HepG2 (cell line): ENCODE data around the gene MIR17HG. TPM values are rescaled to one million over a fixed set of nuclear protein-coding genes. Genes with fewer than 3 reads are reported as not detected.
A peak's percentile ranks its signal among the peaks of the same experiment; 100 is the strongest.

Source experiments
- ATAC-seq: fragments of 200-7000 bp; cut with Tn5 transposase; 3 replicates; pipeline ENCODE4 v1.9.1; 2020; ENCODE audit warnings: mild to moderate bottlenecking, moderate library complexity
- BruUV-seq: library from RNA; stranded (reverse); fragments of 400-500 nt; replicated peaks from 2 replicates; lab custom pipeline; 2021; lab: Mats Ljungman, UMichigan
- CTCF ChIA-PET: fragments of 300-600 bp; formaldehyde crosslinking; extraction: SDS; loops from one replicate; lab custom pipeline; 2021; ENCODE audit warnings: low total read pairs, inconsistent platforms, low intra/inter-chr PET ratio; lab: Yijun Ruan, JAX
- POLR2A ChIA-PET: fragments of 350-600 bp; sonication (Branson Sonifier 250); formaldehyde crosslinking; loops from one replicate; lab custom pipeline; 2020; ENCODE audit warnings: antibody characterized with exemption, inconsistent platforms; lab: Yijun Ruan, JAX
- DNase-seq: peaks from one replicate; pipeline ENCODE4 v3.0.0-alpha.2; 2015; ENCODE audit warnings: low spot score
- FAIRE-seq: peaks from 3 replicates; lab custom pipeline; 2011; peaks lifted over from hg19 to GRCh38; lab: Jason Lieb, UNC
- H2AFZ ChIP-seq: one replicate; pipeline ENCODE4 v1.6.1; 2011; ENCODE audit warnings: low read length, inconsistent platforms
- H3K27ac ChIP-seq: fragments of 300-600 bp; 3 replicates; pipeline ENCODE4 v1.8.0; 2011; ENCODE audit warnings: mixed run types, mild to moderate bottlenecking, mixed read lengths, low read length, inconsistent platforms; ENCODE audit not compliant: insufficient read depth; ENCODE audit errors: extremely low read length
- H3K27me3 ChIP-seq, 2 experiments: fragments of 200-600 bp in 1 of 2; 2 replicates in 1 of 2; 3 replicates in 1 of 2; pipeline versions ENCODE4 v1.6.0 to v1.8.0; 2011; ENCODE audit warnings: low read length in 2 of 2, mild to moderate bottlenecking in 2 of 2, moderate library complexity in 2 of 2, inconsistent platforms in 1 of 2; ENCODE audit not compliant: insufficient read depth in 2 of 2, control insufficient read depth in 1 of 2
- H3K36me3 ChIP-seq, 2 experiments: fragments of 200-600 bp in 1 of 2; replicated peaks in 1 of 2; 2 replicates in 1 of 2; 3 replicates in 1 of 2; pipeline versions ENCODE4 v1.5.1 to v1.8.0; 2011; ENCODE audit warnings: low read length in 2 of 2, inconsistent platforms in 1 of 2; ENCODE audit not compliant: insufficient read depth in 2 of 2, control insufficient read depth in 1 of 2
- H3K4me1 ChIP-seq: 2 replicates; pipeline ENCODE4 v1.5.1; 2012; ENCODE audit warnings: low read length, inconsistent platforms; ENCODE audit not compliant: insufficient read depth
- H3K4me2 ChIP-seq: 2 replicates; pipeline ENCODE4 v1.6.0; 2011; ENCODE audit warnings: low read depth, low read length, inconsistent platforms
- H3K4me3 ChIP-seq, 3 experiments: fragments of 200-600 bp in 1 of 3; sonication (generic), shearing (Covaris generic) in 1 of 3; replicated peaks in 1 of 3; 2 replicates each; pipeline ENCODE4 v1.5.1; 2011 to 2016; ENCODE audit warnings: low read length in 3 of 3, inconsistent platforms in 2 of 3, low read depth in 2 of 3, mild to moderate bottlenecking in 2 of 3, control low read depth in 1 of 3, mixed read lengths in 1 of 3; ENCODE audit not compliant: insufficient read depth in 1 of 3
- H3K79me2 ChIP-seq: one replicate; pipeline ENCODE4 v1.6.1; 2011; ENCODE audit warnings: low read length, inconsistent platforms; ENCODE audit not compliant: insufficient read depth
- H3K9ac ChIP-seq: 2 replicates; pipeline ENCODE4 v1.6.0; 2011; ENCODE audit warnings: mild to moderate bottlenecking, low read depth, low read length, inconsistent platforms; ENCODE audit not compliant: insufficient read depth
- H3K9me3 ChIP-seq: 2 replicates; pipeline ENCODE4 v1.5.1; 2012; ENCODE audit warnings: mild to moderate bottlenecking, low read length
- H4K20me1 ChIP-seq: 2 replicates; pipeline ENCODE4 v1.6.0; 2011; ENCODE audit warnings: inconsistent platforms, mild to moderate bottlenecking, low read length, moderate library complexity; ENCODE audit not compliant: insufficient read depth
- BHLHE40 ChIP-seq: IDR thresholded peaks from 2 replicates; pipeline ENCODE4 v1.6.1; 2011; ENCODE audit warnings: low read length, improper control_type of control experiment
- CBX2 ChIP-seq, 2 experiments: fragments of 200-600 bp in 1 of 2; sonication (generic); formaldehyde crosslinking in 1 of 2; IDR thresholded peaks; 2 replicates each; pipeline versions ENCODE4 v1.7.0 to v1.8.1; 2018 to 2022; ENCODE audit warnings: low read depth in 2 of 2, low read length in 1 of 2, mild to moderate bottlenecking in 1 of 2, missing genetic modification reagents in 1 of 2
- EP300 ChIP-seq, 3 experiments: sonication (generic) in 1 of 3; formaldehyde crosslinking in 1 of 3; IDR thresholded peaks; 2 replicates each; pipeline versions ENCODE4 v1.5.1 to v1.6.1; 2011 to 2020; ENCODE audit warnings: low read depth in 2 of 3, low read length in 2 of 3, borderline replicate concordance in 1 of 3, improper control_type of control experiment in 1 of 3, mild to moderate bottlenecking in 1 of 3, missing genetic modification reagents in 1 of 3, moderate library complexity in 1 of 3
- FLYWCH1 ChIP-seq: sonication (generic); formaldehyde crosslinking; IDR thresholded peaks from 2 replicates; pipeline ENCODE4 v1.8.1; 2023; ENCODE audit warnings: mild to moderate bottlenecking, missing genetic modification reagents
- FOXJ3 ChIP-seq: sonication (generic); formaldehyde crosslinking; IDR thresholded peaks from 2 replicates; pipeline ENCODE4 v1.4.0; 2020; ENCODE audit warnings: missing genetic modification reagents, mild to moderate bottlenecking, borderline replicate concordance
- HCFC1 ChIP-seq: fragments of 150-350 bp; IDR thresholded peaks from 2 replicates; pipeline ENCODE4 v1.6.1; 2014; ENCODE audit warnings: low read depth, low read length
- IRF2 ChIP-seq: IDR thresholded peaks from 2 replicates; pipeline ENCODE4 v1.6.1; 2018; ENCODE audit warnings: missing genetic modification reagents, missing compliant biosample characterization
- KLF11 ChIP-seq: IDR thresholded peaks from 2 replicates; pipeline ENCODE4 v1.6.1; 2016; ENCODE audit warnings: missing compliant biosample characterization
- MATR3 ChIP-seq: sonication (generic); formaldehyde crosslinking; IDR thresholded peaks from 2 replicates; pipeline ENCODE4 v1.4.0; 2020; ENCODE audit warnings: missing genetic modification reagents
- MTA1 ChIP-seq: sonication (generic); formaldehyde crosslinking; IDR thresholded peaks from 2 replicates; pipeline ENCODE4 v1.4.0; 2020; ENCODE audit warnings: missing genetic modification reagents, mild to moderate bottlenecking, borderline replicate concordance
- RORA ChIP-seq: sonication (generic); formaldehyde crosslinking; IDR thresholded peaks from 2 replicates; pipeline ENCODE4 v1.5.0; 2020; ENCODE audit warnings: mild to moderate bottlenecking, missing genetic modification reagents, moderate library complexity
- SMAD1 ChIP-seq: sonication (generic); formaldehyde crosslinking; IDR thresholded peaks from 2 replicates; pipeline ENCODE4 v1.4.0; 2020; ENCODE audit warnings: missing genetic modification reagents, low read depth, mild to moderate bottlenecking, borderline replicate concordance
- SMARCC2 ChIP-seq: fragments of 450-650 bp; IDR thresholded peaks from 2 replicates; pipeline ENCODE4 v1.6.1; 2017; ENCODE audit warnings: antibody characterized with exemption, mild to moderate bottlenecking
- SP4 ChIP-seq: sonication (generic); formaldehyde crosslinking; IDR thresholded peaks from 2 replicates; pipeline ENCODE4 v1.8.1; 2023; ENCODE audit warnings: mild to moderate bottlenecking, missing genetic modification reagents
- SP5 ChIP-seq: IDR thresholded peaks from 2 replicates; pipeline ENCODE4 v1.6.1; 2016; ENCODE audit warnings: low read depth, borderline replicate concordance
- TOPORS ChIP-seq: sonication (generic); formaldehyde crosslinking; IDR thresholded peaks from 2 replicates; pipeline ENCODE4 v1.8.0; 2023; ENCODE audit warnings: mild to moderate bottlenecking, missing genetic modification reagents
- YEATS4 ChIP-seq: sonication (generic); formaldehyde crosslinking; IDR thresholded peaks from 2 replicates; pipeline ENCODE4 v1.4.0; 2020; ENCODE audit warnings: missing genetic modification reagents, borderline replicate concordance
- ZBTB1 ChIP-seq: sonication (generic); formaldehyde crosslinking; IDR thresholded peaks from 2 replicates; pipeline ENCODE4 v1.4.0; 2020; ENCODE audit warnings: missing genetic modification reagents, borderline replicate concordance
- ZBTB20 ChIP-seq: sonication (generic); formaldehyde crosslinking; IDR thresholded peaks from 2 replicates; pipeline ENCODE4 v1.8.1; 2023; ENCODE audit warnings: missing genetic modification reagents, low read depth, mild to moderate bottlenecking, borderline replicate concordance
- ZKSCAN5 ChIP-seq: sonication (generic); formaldehyde crosslinking; IDR thresholded peaks from 2 replicates; pipeline ENCODE4 v1.5.1; 2020; ENCODE audit warnings: mild to moderate bottlenecking, missing genetic modification reagents
- ZNF136 ChIP-seq: sonication (generic); formaldehyde crosslinking; IDR thresholded peaks from 2 replicates; pipeline ENCODE4 v1.8.1; 2022; ENCODE audit warnings: low read depth, mild to moderate bottlenecking, moderate library complexity, missing genetic modification reagents
- ZNF335 ChIP-seq: sonication (generic); formaldehyde crosslinking; IDR thresholded peaks from 2 replicates; pipeline ENCODE4 v1.4.0; 2020; ENCODE audit warnings: missing genetic modification reagents
- ZNF337 ChIP-seq: sonication (generic); formaldehyde crosslinking; IDR thresholded peaks from 2 replicates; pipeline ENCODE4 v1.5.1; 2020; ENCODE audit warnings: missing genetic modification reagents, low read depth, mild to moderate bottlenecking, borderline replicate concordance
- ZNF569 ChIP-seq: sonication (generic); formaldehyde crosslinking; IDR thresholded peaks from 2 replicates; pipeline ENCODE4 v1.5.0; 2020; ENCODE audit warnings: mild to moderate bottlenecking, missing genetic modification reagents, moderate library complexity, borderline replicate concordance
- ZNF782 ChIP-seq: sonication (generic); formaldehyde crosslinking; IDR thresholded peaks from 2 replicates; pipeline ENCODE4 v1.4.0; 2020; ENCODE audit warnings: missing genetic modification reagents, mild to moderate bottlenecking, borderline replicate concordance
- WGBS: methylation state at CpG from one replicate; pipeline ENCODE4 v1.1.6; 2017; ENCODE audit warnings: low lambda C conversion rate; 5-methylcytosine and 5-hydroxymethylcytosine counted together
- in situ Hi-C: cut with HindIII; loops from 2 replicates; pipeline ENCODE4 v1.10.0; 2017; ENCODE audit warnings: low pct_unique_long_range_greater_than_20kb; ENCODE audit not compliant: extremely low pct_ligation_motif_present
- intact Hi-C: fragments of 100-400 bp; cut with micrococcal nuclease; formaldehyde crosslinking; loops from one replicate; pipeline ENCODE4 v1.10.0; 2022; ENCODE audit not compliant: unreplicated experiment
- polyA plus RNA-seq, 8 experiments: library from polyadenylated mRNA; depleted of rRNA in 3 of 8; stranded (reverse) in 7 of 8; unstranded in 1 of 8; fragments of >200 nt; fragmentation: Illumina TruSeq in 4 of 8; extraction: Trizol in 4 of 8; gene quantifications; 2 replicates each; pipeline versions ENCODE4 v1.2.1 to v1.2.3, GENCODE V29; 2011 to 2016; ENCODE audit warnings: low read depth in 4 of 8, missing spikeins in 1 of 8, mixed read lengths in 1 of 8; ENCODE audit not compliant: insufficient read depth in 1 of 8
- total RNA-seq, 5 experiments: library from RNA; depleted of rRNA; stranded (reverse); fragments of >200 nt; fragmentation: Illumina TruSeq; extraction: Trizol; gene quantifications; 2 replicates each; pipeline ENCODE4 v1.2.3, GENCODE V29; 2016; ENCODE audit warnings: low read depth in 1 of 5
- TF ChIP-seq, protein P1 (sequence below): sonication (generic); formaldehyde crosslinking; IDR thresholded peaks from 2 replicates; pipeline ENCODE4 v1.4.0; 2020; ENCODE audit warnings: mild to moderate bottlenecking, missing genetic modification reagents

The MIR17HG gene
- total and polyA plus RNA-seq, 2 of the 13 experiments (the other 11 are each of a cell fraction or from before 2014, with no cell fraction given), result 2.5 to 12.3 TPM

DNA sequence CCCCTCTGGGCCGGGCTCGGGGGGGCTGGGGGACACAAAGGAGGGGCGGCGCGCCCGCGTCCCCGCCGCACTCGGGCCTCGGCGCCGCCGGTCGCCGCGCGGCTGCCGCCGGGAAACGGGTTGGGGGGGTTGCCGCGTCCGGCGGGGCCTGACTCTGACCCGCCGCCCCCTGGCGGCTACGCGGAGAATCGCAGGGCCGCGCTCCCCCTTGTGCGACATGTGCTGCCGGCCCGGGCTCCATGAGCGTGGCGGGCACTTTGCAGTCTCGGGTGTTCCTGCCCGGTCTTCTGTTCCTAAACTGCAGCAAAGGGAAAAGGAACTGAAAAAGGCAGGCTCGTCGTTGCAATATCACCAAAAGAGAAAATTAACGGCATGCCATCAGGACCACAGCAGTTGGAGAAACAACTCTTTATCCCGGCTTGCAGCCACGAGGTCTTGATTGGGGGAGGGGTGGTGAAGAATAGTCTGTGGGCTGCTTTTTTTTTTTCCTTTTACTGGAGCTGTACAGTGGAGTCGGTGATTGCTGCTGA lies 1.5 kb downstream of the MIR17HG start:
- FAIRE-seq (no peak), DNase-seq (peak; percentile 75), ATAC-seq (peak; percentile 54; the same call in 2 of the 3 replicates)
- H2AFZ ChIP-seq, result no peak overlapping the region
- WGBS, result 0% methylated on average over 9 of the region's 46 CpGs
- ChIA-PET CTCF (no interaction called here), POLR2A (no interaction called here)
- H3K4me3 ChIP-seq, result peak overlapping the region; percentile 78 to 88 (median 82)
- intact Hi-C loops (loop anchor here (2.0 kb wide), 2 partner anchors 14 to 58 kb away; no protein-coding TSS in a partner anchor), in situ Hi-C loops (no loop called here)
- no peaks in the 10 kb centered on the region for H3K9me3 ChIP-seq
- peaks cover 51% of the 10 kb centered on the region for H4K20me1 ChIP-seq
- BruUV-seq, result no TSS peak
- peaks cover 8 to 46% of the 10 kb centered on the region in 2 experiments; a peak in 4 of 5 replicates for H3K36me3 ChIP-seq
- H3K9ac ChIP-seq, result peak overlapping the region; percentile 95
- peaks cover 0 to 16% of the 10 kb centered on the region in 2 experiments; a peak in 4 of 5 replicates for H3K27me3 ChIP-seq
- peaks cover 51% of the 10 kb centered on the region for H3K4me1 ChIP-seq
- peak overlapping the region; percentile 79 for H3K4me2 ChIP-seq
- peaks cover 46% of the 10 kb centered on the region for H3K79me2 ChIP-seq
- H3K27ac ChIP-seq, result peak overlapping the region; percentile 89
- no peak for TF ChIP-seq EP300 (IDR thresholded peaks at IDR 0.05; ENCODE audit: low read depth in 2 of 2, low read length in 2 of 2)
- no peak; the same call in 1 of the 2 replicates for TF ChIP-seq EP300 (CRISPR knock-in tag; IDR thresholded peaks at IDR 0.05; ENCODE audit: borderline replicate concordance)
- TF ChIP-seq MATR3 (CRISPR knock-in tag), result no peak
- TF ChIP-seq, protein P1, sequence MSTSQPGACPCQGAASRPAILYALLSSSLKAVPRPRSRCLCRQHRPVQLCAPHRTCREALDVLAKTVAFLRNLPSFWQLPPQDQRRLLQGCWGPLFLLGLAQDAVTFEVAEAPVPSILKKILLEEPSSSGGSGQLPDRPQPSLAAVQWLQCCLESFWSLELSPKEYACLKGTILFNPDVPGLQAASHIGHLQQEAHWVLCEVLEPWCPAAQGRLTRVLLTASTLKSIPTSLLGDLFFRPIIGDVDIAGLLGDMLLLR (CRISPR knock-in tag), result no peak
- no peak for TF ChIP-seq SMARCC2
- no peak for TF ChIP-seq ZNF569 (CRISPR knock-in tag)
- TF ChIP-seq MTA1 (CRISPR knock-in tag), result no peak
- no peak for TF ChIP-seq ZNF337 (CRISPR knock-in tag)
- no peak for TF ChIP-seq ZBTB1 (CRISPR knock-in tag)
- no peak for TF ChIP-seq SP5
- no peak for TF ChIP-seq CBX2 (IDR thresholded peaks at IDR 0.05; ENCODE audit: low read depth, low read length)
- 0 out of 2 replicates have a peak, but pooled peaks have one; percentile 39 for TF ChIP-seq CBX2 (CRISPR knock-in tag; IDR thresholded peaks at IDR 0.05; ENCODE audit: low read depth)
- peak; percentile 40; the same call in 1 of the 2 replicates for TF ChIP-seq ZNF136 (CRISPR knock-in tag)
- TF ChIP-seq IRF2 (CRISPR knock-in tag), result 0 out of 2 replicates have a peak, but pooled peaks have one; percentile 17
- peak; percentile 58; the same call in 1 of the 2 replicates for TF ChIP-seq ZBTB20 (CRISPR knock-in tag)
- no peak for TF ChIP-seq ZKSCAN5 (CRISPR knock-in tag)
- TF ChIP-seq ZNF782 (CRISPR knock-in tag), result no peak
- no peak for TF ChIP-seq SMAD1 (CRISPR knock-in tag)
- TF ChIP-seq FOXJ3 (CRISPR knock-in tag), result no peak
- no peak for TF ChIP-seq TOPORS (CRISPR knock-in tag)
- no peak for TF ChIP-seq RORA (CRISPR knock-in tag)
- TF ChIP-seq KLF11 (CRISPR knock-in tag), result no peak
- TF ChIP-seq YEATS4 (CRISPR knock-in tag), result peak; percentile 81; the same call in 1 of the 2 replicates
- TF ChIP-seq SP4 (CRISPR knock-in tag), result no peak
- TF ChIP-seq ZNF335 (CRISPR knock-in tag), result no peak
- no peak; the same call in 1 of the 2 replicates for TF ChIP-seq HCFC1
- TF ChIP-seq FLYWCH1 (CRISPR knock-in tag), result no peak
- no peak for TF ChIP-seq BHLHE40
